ENCODE measurements around the gene UBL4A.

Gene UBL4A

DNA sequence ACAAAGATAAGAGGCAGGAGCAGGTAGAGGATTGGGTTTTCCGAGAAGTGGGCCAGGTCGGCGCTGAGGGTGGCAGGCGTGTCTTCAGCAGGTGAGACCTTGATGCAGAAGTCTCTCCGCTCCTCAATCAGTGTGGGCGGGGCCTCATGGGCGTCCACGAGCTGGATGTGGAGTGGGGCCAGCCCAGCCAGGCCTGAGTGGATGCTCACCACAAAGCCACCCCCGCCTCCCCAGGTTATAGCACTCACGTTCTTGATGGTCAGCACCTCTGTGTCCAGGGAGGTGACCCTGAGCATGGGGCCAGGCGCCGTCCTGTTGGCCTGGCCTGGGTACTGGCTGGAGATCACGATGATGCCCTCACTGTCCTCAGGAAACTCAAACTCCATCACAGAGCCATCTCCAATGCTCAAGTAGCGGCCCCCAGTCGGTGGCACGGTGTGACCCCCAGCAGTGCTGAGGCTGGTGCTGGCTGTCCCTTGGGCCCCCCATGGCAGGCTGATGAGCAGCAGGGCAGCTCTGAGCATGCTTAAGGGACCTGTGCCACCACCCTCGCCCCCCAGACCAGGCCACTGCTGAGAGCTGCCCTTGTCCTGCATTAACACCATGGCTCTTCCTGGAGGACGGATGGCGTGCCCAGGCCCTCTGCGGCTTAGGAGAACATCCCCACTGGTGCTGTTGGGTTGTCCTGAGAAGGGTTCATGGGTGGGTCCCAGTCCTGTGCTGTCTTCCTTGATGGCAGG is 2.1 kb upstream of the UBL4A start:
- Histone ChIP-seq H3K4me3 (ENCODE audit: low read depth, low read length) (no peak overlapping the region), H3K36me3 (ENCODE audit: control insufficient read depth, insufficient read depth, low read length) (peaks cover 13% of the 10 kb centered on the region), H3K9ac (ENCODE audit: low read depth, low read length) (no peak overlapping the region), H3K27me3 (ENCODE audit: control insufficient read depth, insufficient read depth, low read length) (peaks cover 4% of the 10 kb centered on the region), H3K4me1 (ENCODE audit: control insufficient read depth, insufficient read depth, low read length) (peaks cover 4% of the 10 kb centered on the region), H3K9me3 (ENCODE audit: control insufficient read depth, insufficient read depth, low read length) (peaks cover 3% of the 10 kb centered on the region)

DNA sequence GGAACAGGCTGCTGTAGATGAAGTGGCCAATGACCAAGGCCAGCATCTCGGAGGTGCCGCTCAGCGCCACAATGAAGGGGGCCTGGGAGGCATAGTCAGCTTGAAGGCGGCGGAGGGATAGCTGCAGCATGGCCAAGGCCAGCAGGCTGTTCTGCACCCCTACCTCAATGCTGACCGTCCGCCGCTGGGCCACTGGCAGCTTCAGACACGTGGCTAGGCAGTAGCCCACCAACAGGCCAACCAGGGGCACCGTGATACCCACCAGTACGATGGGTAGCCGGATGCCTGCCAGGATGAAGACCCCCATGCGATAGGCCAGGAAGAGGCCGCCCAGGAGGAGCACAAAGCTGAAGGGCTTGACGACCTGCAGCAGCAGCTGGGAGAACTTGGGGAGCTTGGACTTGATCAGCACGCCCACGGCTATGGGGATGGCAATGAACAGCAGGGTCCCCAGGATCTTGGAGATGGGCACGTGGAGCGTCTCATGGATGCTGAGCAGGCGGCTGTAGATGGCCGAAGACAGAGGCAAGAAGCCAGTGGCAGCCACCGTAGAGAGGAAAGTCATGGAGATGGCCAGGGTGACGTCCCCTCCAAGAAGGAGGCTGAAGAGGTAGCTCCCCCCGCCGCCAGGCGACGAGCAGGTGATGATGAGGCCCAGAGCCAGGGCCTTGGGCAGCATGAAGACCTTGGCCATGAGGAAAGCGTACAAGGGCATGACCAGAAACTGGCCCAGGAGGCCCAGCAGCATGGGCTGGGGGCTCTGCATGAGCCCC is 1.3 kb upstream of the UBL4A start:
- Histone ChIP-seq H3K4me1 (ENCODE audit: control insufficient read depth, insufficient read depth, low read length) (peaks cover 4% of the 10 kb centered on the region), H3K36me3 (ENCODE audit: control insufficient read depth, insufficient read depth, low read length) (peaks cover 13% of the 10 kb centered on the region), H3K4me3 (ENCODE audit: low read depth, low read length) (no peak overlapping the region), H3K27me3 (ENCODE audit: control insufficient read depth, insufficient read depth, low read length) (peaks cover 4% of the 10 kb centered on the region), H3K9me3 (ENCODE audit: control insufficient read depth, insufficient read depth, low read length) (peaks cover 5% of the 10 kb centered on the region), H3K9ac (ENCODE audit: low read depth, low read length) (no peak overlapping the region)

DNA sequence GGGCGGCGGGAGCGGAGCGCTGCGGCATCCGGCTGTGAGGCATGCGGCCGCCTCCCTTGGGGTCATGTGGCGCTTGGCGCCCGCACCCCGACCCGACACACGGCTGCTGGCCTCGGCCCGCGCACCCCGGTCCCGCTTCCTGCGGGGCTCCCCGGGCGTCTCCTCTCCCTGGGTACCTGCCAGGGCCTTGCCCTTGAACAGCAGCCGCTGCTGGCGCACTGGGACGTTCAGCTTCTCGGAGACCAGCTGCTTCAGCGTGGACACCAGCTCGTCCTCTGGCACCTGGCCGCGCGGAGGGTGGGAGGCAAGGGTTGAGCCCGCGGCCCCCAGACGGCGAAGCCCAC is 391 bp downstream of the UBL4A start:
- H3K4me1 ChIP-seq (ENCODE audit: control insufficient read depth, insufficient read depth, low read length): peaks cover 4% of the 10 kb centered on the region
- H3K9ac ChIP-seq (ENCODE audit: low read depth, low read length): no peak overlapping the region
- peaks cover 4% of the 10 kb centered on the region for H3K27me3 ChIP-seq (ENCODE audit: control insufficient read depth, insufficient read depth, low read length)
- peak overlapping the region; percentile 53 for H3K4me3 ChIP-seq (ENCODE audit: low read depth, low read length)
- H3K9me3 ChIP-seq (ENCODE audit: control insufficient read depth, insufficient read depth, low read length): peaks cover 5% of the 10 kb centered on the region
- H3K36me3 ChIP-seq (ENCODE audit: control insufficient read depth, insufficient read depth, low read length): peaks cover 13% of the 10 kb centered on the region

DNA sequence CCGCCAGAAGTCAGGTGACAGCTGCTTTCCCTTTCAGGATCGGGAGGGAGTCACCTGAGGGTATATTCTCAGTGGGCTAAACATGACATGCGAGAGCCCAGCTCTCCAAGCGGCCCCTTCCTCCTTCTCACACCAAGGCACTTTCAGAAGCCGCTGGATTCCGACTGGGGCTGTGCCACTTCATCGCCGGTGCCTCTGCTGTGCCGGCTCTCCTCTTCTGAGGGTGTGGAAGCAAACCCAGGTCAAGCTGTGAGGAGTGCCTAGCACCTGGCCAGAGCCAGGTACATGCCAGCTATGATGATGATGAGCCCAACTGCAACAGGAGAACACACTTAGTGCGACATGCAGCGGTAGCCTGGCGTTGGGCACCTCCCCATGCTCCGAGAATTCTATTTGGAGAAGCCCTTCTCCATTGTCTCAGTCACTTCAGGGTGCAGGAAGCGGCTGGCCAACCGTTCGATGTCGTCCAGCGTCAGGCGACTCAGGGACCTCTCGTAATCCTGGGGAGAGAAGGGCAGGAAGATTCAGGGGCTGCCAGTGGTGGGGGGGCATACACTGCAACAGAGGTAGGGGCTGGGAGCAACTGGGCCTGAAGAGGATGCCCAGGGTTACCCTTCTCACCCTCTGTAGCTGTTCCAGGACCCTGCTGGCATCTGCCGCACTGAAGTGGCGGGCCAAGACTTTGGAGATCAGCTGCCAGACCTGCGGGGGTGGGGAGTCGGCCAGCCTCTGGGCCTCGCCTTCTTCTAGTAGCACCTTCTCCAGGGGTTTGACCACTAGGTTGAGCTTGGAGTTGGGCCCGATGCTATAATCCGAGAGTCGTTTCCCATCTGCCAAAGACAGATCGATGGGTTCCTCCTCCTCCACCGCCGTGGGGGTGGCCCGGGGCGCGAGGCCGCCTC is 1.0 kb downstream of the UBL4A start:
- Histone ChIP-seq H3K4me1 (ENCODE audit: control insufficient read depth, insufficient read depth, low read length) (peaks cover 4% of the 10 kb centered on the region), H3K36me3 (ENCODE audit: control insufficient read depth, insufficient read depth, low read length) (peaks cover 13% of the 10 kb centered on the region), H3K9me3 (ENCODE audit: control insufficient read depth, insufficient read depth, low read length) (peaks cover 5% of the 10 kb centered on the region), H3K27me3 (ENCODE audit: control insufficient read depth, insufficient read depth, low read length) (peaks cover 4% of the 10 kb centered on the region), H3K9ac (ENCODE audit: low read depth, low read length) (no peak overlapping the region), H3K4me3 (ENCODE audit: low read depth, low read length) (peak overlapping the region; percentile 53)

DNA sequence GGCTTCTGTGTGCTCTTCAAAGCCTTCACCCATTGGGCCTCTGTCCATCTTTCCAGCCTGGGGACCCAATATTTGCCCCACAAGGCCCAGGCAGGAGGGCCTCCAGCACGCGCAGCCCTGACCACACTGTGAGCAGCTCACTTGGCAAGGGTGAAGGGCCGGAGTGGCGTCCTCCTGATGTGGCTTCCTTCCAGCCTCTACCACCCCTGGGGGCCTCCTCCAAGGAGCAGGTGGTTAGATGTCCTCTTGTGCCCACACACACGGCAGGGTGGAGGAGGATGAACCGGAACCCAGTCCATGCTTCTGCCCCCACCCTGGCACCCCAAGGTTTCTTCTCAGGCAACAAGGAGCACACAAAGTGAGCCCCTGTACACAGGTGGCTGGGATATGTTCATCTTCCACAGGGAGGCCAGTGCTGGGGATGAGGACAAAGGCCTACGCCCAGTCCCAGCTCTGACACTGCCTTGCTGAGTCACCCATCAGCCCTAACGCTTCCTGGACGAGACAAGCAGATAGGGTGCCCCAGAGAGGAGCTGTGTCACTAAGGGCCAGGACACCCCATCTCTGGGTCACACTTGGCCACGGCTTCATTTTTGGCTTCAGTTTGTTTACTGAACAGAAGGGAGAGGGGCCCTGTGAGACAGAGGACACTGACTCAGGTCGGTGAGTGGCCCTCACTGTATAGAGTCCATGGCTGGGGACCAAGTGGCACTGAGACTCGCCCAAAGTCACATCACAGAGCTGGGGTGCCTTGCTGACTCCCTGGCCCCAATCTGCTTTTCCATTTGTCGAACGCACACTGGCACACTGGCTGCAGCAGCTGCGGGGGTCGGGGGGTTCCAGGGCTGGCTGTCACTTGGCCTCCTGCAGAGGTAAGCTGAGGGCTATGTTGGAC is 1.9 kb downstream of the UBL4A start:
- H3K4me3 ChIP-seq (ENCODE audit: low read depth, low read length): no peak overlapping the region

DNA sequence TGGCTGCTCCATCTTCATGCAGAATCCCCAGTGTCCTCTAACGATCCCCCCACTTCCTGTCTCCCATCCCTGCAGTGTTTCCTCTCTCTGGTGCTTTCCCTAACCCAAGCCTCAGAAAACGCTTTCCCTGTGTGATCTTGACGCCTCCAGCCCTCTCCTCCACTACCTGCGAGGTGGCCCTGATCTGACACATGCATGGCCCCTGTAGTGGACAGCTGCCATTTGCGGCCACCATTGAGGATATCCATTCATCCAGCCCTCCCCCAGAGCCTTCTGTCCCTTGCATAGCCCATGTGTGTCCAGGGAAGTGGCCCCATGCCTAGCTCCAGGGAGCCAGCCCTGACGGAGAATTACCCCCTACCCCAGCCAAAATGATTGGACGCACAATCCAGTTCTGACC is 3.1 kb downstream of the UBL4A start:
- Histone ChIP-seq H3K4me3 (ENCODE audit: low read depth, low read length) (no peak overlapping the region), H3K4me1 (ENCODE audit: control insufficient read depth, insufficient read depth, low read length) (no peaks in the 10 kb centered on the region), H3K27me3 (ENCODE audit: control insufficient read depth, insufficient read depth, low read length) (no peaks in the 10 kb centered on the region), H3K9me3 (ENCODE audit: control insufficient read depth, insufficient read depth, low read length) (peaks cover 5% of the 10 kb centered on the region), H3K9ac (ENCODE audit: low read depth, low read length) (no peak overlapping the region), H3K36me3 (ENCODE audit: control insufficient read depth, insufficient read depth, low read length) (peaks cover 13% of the 10 kb centered on the region)

More for the DNA sequence above, 1.9 kb downstream of the UBL4A start:
- H3K4me1 ChIP-seq (ENCODE audit: control insufficient read depth, insufficient read depth, low read length): peaks cover under 1% of the 10 kb centered on the region
- H3K27me3 ChIP-seq (ENCODE audit: control insufficient read depth, insufficient read depth, low read length): peaks cover 2% of the 10 kb centered on the region
- peaks cover 13% of the 10 kb centered on the region for H3K36me3 ChIP-seq (ENCODE audit: control insufficient read depth, insufficient read depth, low read length)
- no peak overlapping the region for H3K9ac ChIP-seq (ENCODE audit: low read depth, low read length)
- H3K9me3 ChIP-seq (ENCODE audit: control insufficient read depth, insufficient read depth, low read length): peaks cover 5% of the 10 kb centered on the region

DNA sequence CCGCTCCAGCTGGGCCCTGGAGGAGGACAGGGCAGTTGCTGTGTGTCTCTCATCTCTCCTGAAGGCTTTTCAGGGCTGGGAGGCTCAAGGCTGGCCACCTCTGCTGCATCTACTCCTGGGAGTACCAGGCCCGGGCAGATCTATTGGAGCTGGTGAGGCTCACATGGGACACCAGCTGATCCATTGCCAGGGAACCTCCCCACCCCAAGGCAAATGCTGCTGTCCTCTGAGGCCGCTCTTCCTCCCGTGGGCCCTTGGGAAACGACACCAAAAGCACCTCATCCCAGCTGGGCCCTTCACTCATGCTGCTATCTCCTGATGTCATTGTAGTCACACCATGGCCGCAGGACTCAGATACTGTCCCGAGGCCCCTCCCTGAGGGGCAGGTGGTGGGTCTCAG is 3.6 kb downstream of the UBL4A start:
- peaks cover 9% of the 10 kb centered on the region for H3K36me3 ChIP-seq (ENCODE audit: control insufficient read depth, insufficient read depth, low read length)
- no peaks in the 10 kb centered on the region for H3K4me1 ChIP-seq (ENCODE audit: control insufficient read depth, insufficient read depth, low read length)
- no peaks in the 10 kb centered on the region for H3K27me3 ChIP-seq (ENCODE audit: control insufficient read depth, insufficient read depth, low read length)
- no peak overlapping the region for H3K4me3 ChIP-seq (ENCODE audit: low read depth, low read length)
- H3K9ac ChIP-seq (ENCODE audit: low read depth, low read length): no peak overlapping the region
- H3K9me3 ChIP-seq (ENCODE audit: control insufficient read depth, insufficient read depth, low read length): peaks cover 5% of the 10 kb centered on the region

DNA sequence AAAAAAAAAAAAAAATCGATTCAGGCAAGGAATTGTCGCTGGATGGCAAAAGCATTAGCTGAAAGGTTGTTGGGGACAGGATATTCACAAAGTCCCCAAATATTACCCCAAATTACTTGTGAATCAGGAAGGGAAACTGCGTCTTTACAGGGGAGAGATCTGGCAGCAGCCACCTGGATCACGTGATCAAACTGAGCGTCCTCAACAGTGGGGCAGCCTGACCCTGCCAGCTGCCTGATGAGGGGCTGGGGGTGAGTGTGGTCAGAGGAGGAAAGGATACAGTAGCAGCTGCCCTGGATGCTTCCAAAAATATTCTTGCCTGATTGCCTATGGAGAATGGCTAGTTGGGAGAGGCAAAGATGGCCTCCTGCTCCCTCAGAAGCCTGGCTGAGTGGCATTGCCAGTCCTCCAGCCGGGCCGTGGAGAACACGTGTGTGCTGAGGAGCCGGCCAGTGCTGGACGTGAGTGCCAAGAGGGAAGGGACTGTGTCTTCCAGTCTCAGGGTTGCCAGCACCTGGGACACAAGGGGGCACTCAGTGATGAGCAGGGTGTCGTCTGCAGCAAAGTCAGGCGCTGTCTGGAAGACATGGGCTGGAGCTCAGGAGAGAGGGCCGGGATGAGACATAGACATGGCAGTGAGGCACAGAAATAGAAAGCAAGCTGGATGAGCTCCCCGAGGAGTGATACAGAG is 4.4 kb downstream of the UBL4A start:
- H3K36me3 ChIP-seq (ENCODE audit: control insufficient read depth, insufficient read depth, low read length): peaks cover 9% of the 10 kb centered on the region
- no peak overlapping the region for H3K4me3 ChIP-seq (ENCODE audit: low read depth, low read length)
- H3K27me3 ChIP-seq (ENCODE audit: control insufficient read depth, insufficient read depth, low read length): no peaks in the 10 kb centered on the region
- peaks cover 5% of the 10 kb centered on the region for H3K9me3 ChIP-seq (ENCODE audit: control insufficient read depth, insufficient read depth, low read length)
- no peak overlapping the region for H3K9ac ChIP-seq (ENCODE audit: low read depth, low read length)
- no peaks in the 10 kb centered on the region for H3K4me1 ChIP-seq (ENCODE audit: control insufficient read depth, insufficient read depth, low read length)

DNA sequence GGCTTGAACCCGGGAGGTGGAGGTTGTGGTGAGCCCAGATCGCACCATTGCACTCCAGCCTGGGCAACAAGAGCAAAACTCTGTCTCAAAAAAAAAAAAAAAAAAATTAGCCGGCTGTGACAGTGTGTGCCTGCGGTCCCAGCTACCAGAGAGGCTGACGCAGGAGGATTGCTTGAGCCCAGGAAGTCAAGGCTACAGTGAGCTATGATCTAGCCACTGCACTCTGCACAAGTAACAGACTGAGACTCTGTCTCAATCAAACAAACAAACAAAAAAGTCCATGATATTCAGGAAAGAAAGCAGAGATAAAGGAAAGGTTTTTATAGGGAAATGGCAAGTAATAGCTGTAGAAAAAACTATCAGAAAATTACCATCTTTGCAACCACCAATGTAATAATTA is 5.2 kb downstream of the UBL4A start:
- Histone ChIP-seq H3K9me3 (ENCODE audit: control insufficient read depth, insufficient read depth, low read length) (peaks cover 5% of the 10 kb centered on the region), H3K27me3 (ENCODE audit: control insufficient read depth, insufficient read depth, low read length) (no peaks in the 10 kb centered on the region), H3K36me3 (ENCODE audit: control insufficient read depth, insufficient read depth, low read length) (peaks cover 9% of the 10 kb centered on the region), H3K4me1 (ENCODE audit: control insufficient read depth, insufficient read depth, low read length) (no peaks in the 10 kb centered on the region), H3K4me3 (ENCODE audit: low read depth, low read length) (no peak overlapping the region), H3K9ac (ENCODE audit: low read depth, low read length) (no peak overlapping the region)

DNA sequence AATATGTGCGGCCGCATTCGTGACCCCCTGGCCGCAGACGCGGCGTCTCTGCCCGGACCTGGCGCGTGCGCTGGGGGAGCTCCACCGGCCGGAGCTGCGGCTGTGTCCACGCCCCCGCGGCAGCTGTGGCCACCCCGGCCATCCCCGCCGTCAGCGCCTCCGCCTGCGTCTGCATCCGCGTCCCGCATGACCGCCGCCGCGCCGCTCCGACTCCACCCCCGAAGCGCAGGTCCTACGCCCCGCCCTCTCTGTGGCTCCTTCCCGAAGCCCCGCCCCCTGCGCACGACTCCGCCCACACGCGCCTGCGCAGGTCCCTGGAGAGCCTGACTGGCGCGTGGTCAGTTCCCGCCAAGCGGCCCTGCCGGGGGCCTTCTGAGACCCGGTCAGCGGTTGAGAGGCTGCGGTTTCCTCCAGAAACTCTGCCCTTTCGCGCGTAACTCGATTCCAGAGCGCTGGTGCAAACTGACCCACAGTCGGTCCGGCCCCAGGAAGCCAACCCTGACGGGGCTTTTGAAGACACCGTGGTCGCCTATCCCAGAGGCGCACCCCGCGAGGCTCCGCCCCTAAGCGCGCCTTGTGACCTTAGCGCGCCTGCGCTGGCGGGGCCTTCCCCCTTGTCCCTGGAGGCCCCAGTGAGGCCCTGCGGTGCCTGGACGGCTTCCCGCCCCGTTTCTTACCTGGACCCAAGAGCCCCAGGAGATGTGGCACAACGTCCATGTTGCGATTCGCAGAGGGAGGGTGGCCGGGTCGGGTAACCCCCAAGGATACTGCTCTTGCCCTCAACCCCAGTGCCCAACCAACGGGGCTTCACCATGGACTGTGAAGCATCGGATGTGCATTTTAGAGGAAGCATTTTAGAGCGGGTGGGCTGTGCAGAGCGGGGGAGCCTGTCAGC is 7.4 kb downstream of the UBL4A start, which contains the start of gene LAGE3:
Gene LAGE3, minus strand, starts transcription at position 554 of the 895 bp plus-strand sequence. Its CDS starts 366 bp downstream, at position 188.
- peaks cover under 1% of the 10 kb centered on the region for H3K36me3 ChIP-seq (ENCODE audit: control insufficient read depth, insufficient read depth, low read length)
- H3K9ac ChIP-seq (ENCODE audit: low read depth, low read length): peak within 1 kb of the TSS; percentile 37
- H3K27me3 ChIP-seq (ENCODE audit: control insufficient read depth, insufficient read depth, low read length): no peaks in the 10 kb centered on the region
- H3K4me1 ChIP-seq (ENCODE audit: control insufficient read depth, insufficient read depth, low read length): no peaks in the 10 kb centered on the region
- H3K4me3 ChIP-seq (ENCODE audit: low read depth, low read length): peak within 1 kb of the TSS; percentile 66
- peaks cover 5% of the 10 kb centered on the region for H3K9me3 ChIP-seq (ENCODE audit: control insufficient read depth, insufficient read depth, low read length)
